ENCODE results near the gene TBX5. TPM values are rescaled to one million over a fixed set of nuclear protein-coding genes. Genes with fewer than 3 reads are reported as not detected.

TBX5 gene
- total RNA-seq, 4 donors from 2014 or later = 0.27 to 2.3 (median 1.0) TPM

DNA sequence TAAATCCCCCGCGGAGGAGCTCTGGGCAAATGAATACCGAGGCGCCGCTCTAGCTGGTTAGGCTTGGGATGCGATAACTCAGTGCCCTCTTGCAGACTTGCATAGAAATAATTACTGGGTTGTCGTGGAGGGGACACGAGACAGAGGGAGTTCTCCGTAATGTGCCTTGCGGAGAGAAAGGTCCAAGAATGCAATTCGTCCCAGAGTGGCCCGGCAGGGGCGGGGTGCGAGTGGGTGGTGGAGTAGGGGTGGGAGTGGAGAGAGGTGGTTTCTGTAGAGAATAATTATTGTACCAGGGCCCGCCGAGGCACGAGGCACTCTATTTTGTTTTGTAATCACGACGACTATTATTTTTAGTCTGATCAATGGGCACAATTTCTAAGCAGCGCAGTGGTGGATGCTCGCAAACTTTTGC, 2.5 kb upstream of the TBX5 start:
- Histone ChIP-seq H3K36me3 (no peaks in the 10 kb centered on the region), H3K27me3 (peaks cover 56% of the 10 kb centered on the region), H3K4me1 (peaks cover 8 to 15% of the 10 kb centered on the region in 2 donors), H3K27ac (no peak overlapping the region), H3K9me3 (no peaks in the 10 kb centered on the region), H3K4me3 (replicated peaks in 1 of 3) (peak overlapping the region in 1 of 3 donors; percentile 28)
- TF ChIP-seq POLR2A (IDR thresholded peaks at IDR 0.05) = no peak
- no peak for TF ChIP-seq CTCF (IDR thresholded peaks at IDR 0.05)
- intact Hi-C loops (cut with DNase I) = no loop called here
- no peak for DNase-seq
- WGBS, 2 donors = 7 to 14% methylated on average over 21 of the region's 21 CpGs

- intact Hi-C loops (cut with DNase I) = no loop called here
- Histone ChIP-seq H3K27me3 (peaks cover 58% of the 10 kb centered on the region), H3K9me3 (no peaks in the 10 kb centered on the region), H3K27ac (no peak overlapping the region), H3K36me3 (no peaks in the 10 kb centered on the region), H3K4me1 (peaks cover 8 to 15% of the 10 kb centered on the region in 2 donors), H3K4me3 (replicated peaks in 1 of 3) (no peak overlapping the region)
- DNase-seq = no peak
- WGBS, 2 donors = 18% methylated on average over 25 to 30 of the region's 31 CpGs
- TF ChIP-seq POLR2A (IDR thresholded peaks at IDR 0.05) (no peak), CTCF (IDR thresholded peaks at IDR 0.05) (no peak)
These were observed 2.0 kb upstream of the TBX5 start for GRCh38 chr12:114407842-114408411.

- TF ChIP-seq POLR2A (IDR thresholded peaks at IDR 0.05) = no peak
- no peak for TF ChIP-seq CTCF (IDR thresholded peaks at IDR 0.05)
- Histone ChIP-seq H3K4me3 (replicated peaks in 1 of 3) (no peak overlapping the region), H3K27ac (no peak overlapping the region), H3K4me1 (peaks cover 8 to 15% of the 10 kb centered on the region in 2 donors), H3K27me3 (peaks cover 58% of the 10 kb centered on the region), H3K36me3 (no peaks in the 10 kb centered on the region), H3K9me3 (no peaks in the 10 kb centered on the region)
- WGBS, 2 donors = 41 to 53% methylated on average over 12 of the region's 12 CpGs
- no peak for DNase-seq
- intact Hi-C loops (cut with DNase I) = no loop called here
These were observed 1.3 kb upstream of the TBX5 start for GRCh38 chr12:114406984-114407841.

DNA sequence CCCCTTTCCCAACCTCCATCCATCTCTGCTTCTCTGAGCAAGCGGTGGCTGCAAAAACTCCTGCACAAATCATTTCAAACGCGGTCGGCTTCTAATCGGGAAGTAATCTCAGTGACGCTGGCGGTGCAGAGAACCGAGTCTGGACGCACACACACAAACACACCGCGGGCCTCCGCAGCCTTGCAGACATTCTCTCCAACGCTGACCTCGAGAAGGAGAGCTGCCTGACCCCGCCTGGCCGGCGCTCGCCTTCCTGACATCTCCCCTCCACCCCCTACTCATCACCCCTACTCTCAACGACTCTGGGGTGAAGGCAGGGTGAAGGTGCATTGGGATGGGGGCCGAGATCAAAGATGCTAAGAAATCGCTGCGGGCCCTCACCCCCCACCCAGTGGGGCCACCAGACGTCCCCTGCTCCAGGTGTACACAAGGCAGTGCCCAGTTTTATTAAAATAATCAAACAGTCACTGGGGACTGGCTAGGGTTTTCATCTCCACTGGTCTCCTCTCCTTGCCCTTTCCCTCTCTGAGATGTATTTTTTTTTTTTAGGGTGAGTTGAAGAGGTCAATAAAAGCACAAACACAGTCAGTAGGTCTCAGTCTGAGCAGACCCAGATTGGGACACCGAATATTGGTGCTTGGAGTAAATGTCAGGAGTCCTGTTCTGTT, 506 bp upstream of the TBX5 start:
- TF ChIP-seq CTCF (IDR thresholded peaks at IDR 0.05) (no peak), POLR2A (IDR thresholded peaks at IDR 0.05) (no peak)
- H3K4me3 ChIP-seq (replicated peaks in 1 of 3) = no peak overlapping the region
- DNase-seq = no peak
- H3K27ac ChIP-seq = no peak overlapping the region
- no peaks in the 10 kb centered on the region for H3K36me3 ChIP-seq
- H3K27me3 ChIP-seq = peaks cover 58% of the 10 kb centered on the region
- intact Hi-C loops (cut with DNase I) = no loop called here
- 7 to 15% methylated on average over 24 of the region's 24 CpGs for WGBS, 2 donors
- peaks cover 8 to 15% of the 10 kb centered on the region in 2 donors for H3K4me1 ChIP-seq
- H3K9me3 ChIP-seq = no peaks in the 10 kb centered on the region

Data from thyroid gland (tissue), 4 donors.